ENCODE data around the gene SYCP1. TPM values are rescaled to one million over a fixed set of nuclear protein-coding genes. Genes with fewer than 3 reads are reported as not detected.

Gene SYCP1
- polyA plus RNA-seq, 1 experiment: not detected

- Histone ChIP-seq H3K27ac (ENCODE audit: low read depth, low read length) (no peak overlapping the region), H3K4me3 (ENCODE audit: low read depth, low read length) (no peak overlapping the region), H3K9me3 (ENCODE audit: control insufficient read depth, insufficient read depth, low read length) (no peaks in the 10 kb centered on the region), H3K27me3 (ENCODE audit: control insufficient read depth, insufficient read depth, low read length) (no peaks in the 10 kb centered on the region)
- DNase-seq (ENCODE audit: low read depth, low spot score): no peak
- ChIA-PET CTCF (interaction anchor here (0.7 to 3.8 kb wide), 7 partner anchors 63 to 730 kb away, joined by 3 to 42 read pairs (median 7); no protein-coding TSS in a partner anchor), POLR2A (no interaction called here)
- TF ChIP-seq CTCF (IDR thresholded peaks at IDR 0.05; ENCODE audit: low read depth, low read length): no peak
Observed at GRCh38 chr1:114976891-114977290, 122.2 kb downstream of the SYCP1 start.

- H3K9me3 ChIP-seq (ENCODE audit: control insufficient read depth, insufficient read depth, low read length): no peaks in the 10 kb centered on the region
- ChIA-PET CTCF (interaction anchor here (0.6 to 2.2 kb wide), 26 partner anchors 8 to 693 kb away, joined by 3 to 39 read pairs (median 4); no protein-coding TSS in a partner anchor), POLR2A (no interaction called here)
- H3K4me3 ChIP-seq (ENCODE audit: low read depth, low read length): no peak overlapping the region
- peak; percentile 77 for TF ChIP-seq CTCF (IDR thresholded peaks at IDR 0.05; ENCODE audit: low read depth, low read length)
- no peak overlapping the region for H3K27ac ChIP-seq (ENCODE audit: low read depth, low read length)
- no peaks in the 10 kb centered on the region for H3K27me3 ChIP-seq (ENCODE audit: control insufficient read depth, insufficient read depth, low read length)
- peak; percentile 13 for DNase-seq (ENCODE audit: low read depth, low spot score)
Observed at GRCh38 chr1:114979278-114979891, 124.7 kb downstream of the SYCP1 start.

- ChIA-PET POLR2A (no interaction called here), CTCF (interaction anchor here (1.0 to 3.1 kb wide), 4 partner anchors 60 to 613 kb away, joined by 5 to 22 read pairs (median 6); no protein-coding TSS in a partner anchor)
- DNase-seq (ENCODE audit: low read depth, low spot score): no peak
Observed at GRCh38 chr1:114982251-114982650, 127.6 kb downstream of the SYCP1 start.

GRCh38 chr1:114986286-114986685 is 131.6 kb downstream of the SYCP1 start:
- POLR2A ChIA-PET: no interaction called here
- H3K9me3 ChIP-seq (ENCODE audit: control insufficient read depth, insufficient read depth, low read length): no peaks in the 10 kb centered on the region
- CTCF ChIA-PET: interaction anchor here (1.3 to 2.7 kb wide), 4 partner anchors 8 to 609 kb away, joined by 3 to 10 read pairs (median 8); no protein-coding TSS in a partner anchor
- H3K27ac ChIP-seq (ENCODE audit: low read depth, low read length): no peak overlapping the region
- H3K27me3 ChIP-seq (ENCODE audit: control insufficient read depth, insufficient read depth, low read length): no peaks in the 10 kb centered on the region
- TF ChIP-seq CTCF (IDR thresholded peaks at IDR 0.05; ENCODE audit: low read depth, low read length): no peak
- no peak for DNase-seq (ENCODE audit: low read depth, low spot score)
- H3K4me3 ChIP-seq (ENCODE audit: low read depth, low read length): no peak overlapping the region

More at GRCh38 chr1:114982251-114982650, 127.6 kb downstream of the SYCP1 start:
- H3K27ac ChIP-seq (ENCODE audit: low read depth, low read length): no peak overlapping the region
- H3K4me3 ChIP-seq (ENCODE audit: low read depth, low read length): no peak overlapping the region
- H3K9me3 ChIP-seq (ENCODE audit: control insufficient read depth, insufficient read depth, low read length): no peaks in the 10 kb centered on the region
- no peaks in the 10 kb centered on the region for H3K27me3 ChIP-seq (ENCODE audit: control insufficient read depth, insufficient read depth, low read length)
- no peak for TF ChIP-seq CTCF (IDR thresholded peaks at IDR 0.05; ENCODE audit: low read depth, low read length)

- H3K27me3 ChIP-seq (ENCODE audit: control insufficient read depth, insufficient read depth, low read length): no peaks in the 10 kb centered on the region
- ChIA-PET POLR2A (no interaction called here), CTCF (interaction anchor here (0.6 to 2.7 kb wide), 4 partner anchors 8 to 124 kb away, joined by 3 to 10 read pairs (median 7); no protein-coding TSS in a partner anchor)
- no peak for TF ChIP-seq CTCF (IDR thresholded peaks at IDR 0.05; ENCODE audit: low read depth, low read length)
- no peak for DNase-seq (ENCODE audit: low read depth, low spot score)
- H3K27ac ChIP-seq (ENCODE audit: low read depth, low read length): no peak overlapping the region
- H3K4me3 ChIP-seq (ENCODE audit: low read depth, low read length): no peak overlapping the region
- H3K9me3 ChIP-seq (ENCODE audit: control insufficient read depth, insufficient read depth, low read length): no peaks in the 10 kb centered on the region
Observed at GRCh38 chr1:114988095-114988494, 133.4 kb downstream of the SYCP1 start.

Data from AG04450 (cell line).